Measurements from ENCODE around the gene CR1L. TPM values are rescaled to one million over a fixed set of nuclear protein-coding genes. Genes with fewer than 3 reads are reported as not detected.

The CR1L gene
- total RNA-seq, 1 experiment from 2014 or later = 13.7 TPM

DNA sequence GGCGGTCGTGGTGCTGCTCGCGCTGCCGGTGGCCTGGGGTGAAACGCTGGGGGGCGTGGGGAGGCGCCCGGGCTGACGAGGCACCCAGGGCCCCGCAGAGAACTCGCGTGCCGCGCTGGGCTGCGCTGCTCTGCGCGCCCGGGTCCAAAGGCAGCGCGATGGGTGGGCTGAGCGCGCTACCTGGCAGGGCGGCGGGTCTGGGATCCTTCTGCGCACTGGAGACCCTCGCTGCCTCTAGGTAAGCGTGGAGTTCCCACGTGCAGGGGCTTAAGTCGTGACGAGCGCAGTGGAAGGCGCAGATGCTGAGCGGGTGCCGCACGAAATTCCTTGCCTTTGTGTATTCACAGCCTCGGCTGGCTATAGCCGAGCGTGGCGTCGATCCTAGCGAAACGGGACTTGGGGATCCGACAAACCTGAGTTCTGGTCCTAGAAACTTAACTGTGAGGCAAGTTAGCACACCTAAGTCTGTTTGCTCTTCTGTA is 24.6 kb downstream of the CR1L start:
- ChIA-PET POLR2A (no interaction called here), CTCF (interaction anchor here (0.8 kb wide), 1 partner anchor 49 kb away, joined by 3 read pairs; no protein-coding TSS in a partner anchor)
- Mint-ChIP-seq H3K4me1 (peaks cover 40% of the 10 kb centered on the region), H3K36me3 (peaks cover 26% of the 10 kb centered on the region), H3K9me3 (peaks cover 24% of the 10 kb centered on the region), H3K4me3 (peak overlapping the region; percentile 63), H3K27me3 (ENCODE audit: low read depth) (peaks cover 25% of the 10 kb centered on the region), H3K27ac (no peak overlapping the region)
- DNase-seq (ENCODE audit: low spot score) (peak; percentile 17), ATAC-seq (peak; percentile 37)
- TF ChIP-seq, protein P1, sequence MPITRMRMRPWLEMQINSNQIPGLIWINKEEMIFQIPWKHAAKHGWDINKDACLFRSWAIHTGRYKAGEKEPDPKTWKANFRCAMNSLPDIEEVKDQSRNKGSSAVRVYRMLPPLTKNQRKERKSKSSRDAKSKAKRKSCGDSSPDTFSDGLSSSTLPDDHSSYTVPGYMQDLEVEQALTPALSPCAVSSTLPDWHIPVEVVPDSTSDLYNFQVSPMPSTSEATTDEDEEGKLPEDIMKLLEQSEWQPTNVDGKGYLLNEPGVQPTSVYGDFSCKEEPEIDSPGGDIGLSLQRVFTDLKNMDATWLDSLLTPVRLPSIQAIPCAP (CRISPR knock-in tag; IDR thresholded peaks at IDR 0.05) = no peak
- TF ChIP-seq NR1H2 (CRISPR knock-in tag; IDR thresholded peaks at IDR 0.05) (no peak), ZNF423 (CRISPR knock-in tag; IDR thresholded peaks at IDR 0.05) (no peak), ESRRA (CRISPR knock-in tag; IDR thresholded peaks at IDR 0.05; ENCODE audit: borderline replicate concordance) (no peak)
- TF ChIP-seq, protein P2, sequence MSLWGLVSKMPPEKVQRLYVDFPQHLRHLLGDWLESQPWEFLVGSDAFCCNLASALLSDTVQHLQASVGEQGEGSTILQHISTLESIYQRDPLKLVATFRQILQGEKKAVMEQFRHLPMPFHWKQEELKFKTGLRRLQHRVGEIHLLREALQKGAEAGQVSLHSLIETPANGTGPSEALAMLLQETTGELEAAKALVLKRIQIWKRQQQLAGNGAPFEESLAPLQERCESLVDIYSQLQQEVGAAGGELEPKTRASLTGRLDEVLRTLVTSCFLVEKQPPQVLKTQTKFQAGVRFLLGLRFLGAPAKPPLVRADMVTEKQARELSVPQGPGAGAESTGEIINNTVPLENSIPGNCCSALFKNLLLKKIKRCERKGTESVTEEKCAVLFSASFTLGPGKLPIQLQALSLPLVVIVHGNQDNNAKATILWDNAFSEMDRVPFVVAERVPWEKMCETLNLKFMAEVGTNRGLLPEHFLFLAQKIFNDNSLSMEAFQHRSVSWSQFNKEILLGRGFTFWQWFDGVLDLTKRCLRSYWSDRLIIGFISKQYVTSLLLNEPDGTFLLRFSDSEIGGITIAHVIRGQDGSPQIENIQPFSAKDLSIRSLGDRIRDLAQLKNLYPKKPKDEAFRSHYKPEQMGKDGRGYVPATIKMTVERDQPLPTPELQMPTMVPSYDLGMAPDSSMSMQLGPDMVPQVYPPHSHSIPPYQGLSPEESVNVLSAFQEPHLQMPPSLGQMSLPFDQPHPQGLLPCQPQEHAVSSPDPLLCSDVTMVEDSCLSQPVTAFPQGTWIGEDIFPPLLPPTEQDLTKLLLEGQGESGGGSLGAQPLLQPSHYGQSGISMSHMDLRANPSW (CRISPR knock-in tag; conservative IDR thresholded peaks at IDR 0.05; ENCODE audit: low read depth) = no peak
- TF ChIP-seq, protein P3, sequence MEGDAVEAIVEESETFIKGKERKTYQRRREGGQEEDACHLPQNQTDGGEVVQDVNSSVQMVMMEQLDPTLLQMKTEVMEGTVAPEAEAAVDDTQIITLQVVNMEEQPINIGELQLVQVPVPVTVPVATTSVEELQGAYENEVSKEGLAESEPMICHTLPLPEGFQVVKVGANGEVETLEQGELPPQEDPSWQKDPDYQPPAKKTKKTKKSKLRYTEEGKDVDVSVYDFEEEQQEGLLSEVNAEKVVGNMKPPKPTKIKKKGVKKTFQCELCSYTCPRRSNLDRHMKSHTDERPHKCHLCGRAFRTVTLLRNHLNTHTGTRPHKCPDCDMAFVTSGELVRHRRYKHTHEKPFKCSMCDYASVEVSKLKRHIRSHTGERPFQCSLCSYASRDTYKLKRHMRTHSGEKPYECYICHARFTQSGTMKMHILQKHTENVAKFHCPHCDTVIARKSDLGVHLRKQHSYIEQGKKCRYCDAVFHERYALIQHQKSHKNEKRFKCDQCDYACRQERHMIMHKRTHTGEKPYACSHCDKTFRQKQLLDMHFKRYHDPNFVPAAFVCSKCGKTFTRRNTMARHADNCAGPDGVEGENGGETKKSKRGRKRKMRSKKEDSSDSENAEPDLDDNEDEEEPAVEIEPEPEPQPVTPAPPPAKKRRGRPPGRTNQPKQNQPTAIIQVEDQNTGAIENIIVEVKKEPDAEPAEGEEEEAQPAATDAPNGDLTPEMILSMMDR (IDR thresholded peaks at IDR 0.05) = no peak
- TF ChIP-seq, protein P4, sequence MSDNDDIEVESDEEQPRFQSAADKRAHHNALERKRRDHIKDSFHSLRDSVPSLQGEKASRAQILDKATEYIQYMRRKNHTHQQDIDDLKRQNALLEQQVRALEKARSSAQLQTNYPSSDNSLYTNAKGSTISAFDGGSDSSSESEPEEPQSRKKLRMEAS (CRISPR knock-in tag; IDR thresholded peaks at IDR 0.05) = no peak

DNA sequence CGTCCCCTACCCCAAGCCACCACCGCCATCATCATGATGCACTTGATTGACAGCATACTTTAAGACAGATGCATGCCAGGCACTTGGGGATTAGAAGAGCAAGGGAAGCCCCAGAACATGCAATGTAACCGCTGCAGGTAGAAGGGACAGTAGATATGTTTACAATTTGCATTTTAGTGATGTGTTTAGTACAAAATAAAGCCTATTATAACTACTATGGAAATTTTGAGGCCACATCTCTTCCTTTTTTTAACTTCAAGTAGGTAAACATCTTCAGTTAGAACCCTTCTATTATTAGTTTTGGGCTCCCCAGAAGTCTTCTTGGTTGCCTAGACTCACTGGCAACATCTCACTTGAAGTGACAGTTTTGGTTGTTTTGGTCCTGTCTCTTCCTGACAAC is 25.3 kb downstream of the CR1L start:
- H3K36me3 Mint-ChIP-seq = peaks cover 22% of the 10 kb centered on the region
- H3K4me3 Mint-ChIP-seq = peak overlapping the region; percentile 63
- peaks cover 40% of the 10 kb centered on the region for H3K4me1 Mint-ChIP-seq
- ChIA-PET CTCF (interaction anchor here (3.5 kb wide), 1 partner anchor 29 kb away, joined by 10 read pairs; no protein-coding TSS in a partner anchor), POLR2A (no interaction called here)
- TF ChIP-seq ZNF317 (CRISPR knock-in tag; IDR thresholded peaks at IDR 0.05; ENCODE audit: borderline replicate concordance, low read depth) (no peak), TP53 (CRISPR knock-in tag; IDR thresholded peaks at IDR 0.05) (no peak), IRF2 (CRISPR knock-in tag; IDR thresholded peaks at IDR 0.05; ENCODE audit: borderline replicate concordance, low read depth) (no peak)
- TF ChIP-seq, protein P5, sequence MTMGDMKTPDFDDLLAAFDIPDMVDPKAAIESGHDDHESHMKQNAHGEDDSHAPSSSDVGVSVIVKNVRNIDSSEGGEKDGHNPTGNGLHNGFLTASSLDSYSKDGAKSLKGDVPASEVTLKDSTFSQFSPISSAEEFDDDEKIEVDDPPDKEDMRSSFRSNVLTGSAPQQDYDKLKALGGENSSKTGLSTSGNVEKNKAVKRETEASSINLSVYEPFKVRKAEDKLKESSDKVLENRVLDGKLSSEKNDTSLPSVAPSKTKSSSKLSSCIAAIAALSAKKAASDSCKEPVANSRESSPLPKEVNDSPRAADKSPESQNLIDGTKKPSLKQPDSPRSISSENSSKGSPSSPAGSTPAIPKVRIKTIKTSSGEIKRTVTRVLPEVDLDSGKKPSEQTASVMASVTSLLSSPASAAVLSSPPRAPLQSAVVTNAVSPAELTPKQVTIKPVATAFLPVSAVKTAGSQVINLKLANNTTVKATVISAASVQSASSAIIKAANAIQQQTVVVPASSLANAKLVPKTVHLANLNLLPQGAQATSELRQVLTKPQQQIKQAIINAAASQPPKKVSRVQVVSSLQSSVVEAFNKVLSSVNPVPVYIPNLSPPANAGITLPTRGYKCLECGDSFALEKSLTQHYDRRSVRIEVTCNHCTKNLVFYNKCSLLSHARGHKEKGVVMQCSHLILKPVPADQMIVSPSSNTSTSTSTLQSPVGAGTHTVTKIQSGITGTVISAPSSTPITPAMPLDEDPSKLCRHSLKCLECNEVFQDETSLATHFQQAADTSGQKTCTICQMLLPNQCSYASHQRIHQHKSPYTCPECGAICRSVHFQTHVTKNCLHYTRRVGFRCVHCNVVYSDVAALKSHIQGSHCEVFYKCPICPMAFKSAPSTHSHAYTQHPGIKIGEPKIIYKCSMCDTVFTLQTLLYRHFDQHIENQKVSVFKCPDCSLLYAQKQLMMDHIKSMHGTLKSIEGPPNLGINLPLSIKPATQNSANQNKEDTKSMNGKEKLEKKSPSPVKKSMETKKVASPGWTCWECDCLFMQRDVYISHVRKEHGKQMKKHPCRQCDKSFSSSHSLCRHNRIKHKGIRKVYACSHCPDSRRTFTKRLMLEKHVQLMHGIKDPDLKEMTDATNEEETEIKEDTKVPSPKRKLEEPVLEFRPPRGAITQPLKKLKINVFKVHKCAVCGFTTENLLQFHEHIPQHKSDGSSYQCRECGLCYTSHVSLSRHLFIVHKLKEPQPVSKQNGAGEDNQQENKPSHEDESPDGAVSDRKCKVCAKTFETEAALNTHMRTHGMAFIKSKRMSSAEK (CRISPR knock-in tag; IDR thresholded peaks at IDR 0.05; ENCODE audit: borderline replicate concordance) = no peak
- TF ChIP-seq, protein P2 (CRISPR knock-in tag; conservative IDR thresholded peaks at IDR 0.05; ENCODE audit: low read depth) = no peak
- TF ChIP-seq, protein P6, sequence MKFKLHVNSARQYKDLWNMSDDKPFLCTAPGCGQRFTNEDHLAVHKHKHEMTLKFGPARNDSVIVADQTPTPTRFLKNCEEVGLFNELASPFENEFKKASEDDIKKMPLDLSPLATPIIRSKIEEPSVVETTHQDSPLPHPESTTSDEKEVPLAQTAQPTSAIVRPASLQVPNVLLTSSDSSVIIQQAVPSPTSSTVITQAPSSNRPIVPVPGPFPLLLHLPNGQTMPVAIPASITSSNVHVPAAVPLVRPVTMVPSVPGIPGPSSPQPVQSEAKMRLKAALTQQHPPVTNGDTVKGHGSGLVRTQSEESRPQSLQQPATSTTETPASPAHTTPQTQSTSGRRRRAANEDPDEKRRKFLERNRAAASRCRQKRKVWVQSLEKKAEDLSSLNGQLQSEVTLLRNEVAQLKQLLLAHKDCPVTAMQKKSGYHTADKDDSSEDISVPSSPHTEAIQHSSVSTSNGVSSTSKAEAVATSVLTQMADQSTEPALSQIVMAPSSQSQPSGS (CRISPR knock-in tag; IDR thresholded peaks at IDR 0.05; ENCODE audit: borderline replicate concordance, low read depth) = no peak
- no peak for DNase-seq (ENCODE audit: low spot score)
- H3K9me3 Mint-ChIP-seq = peaks cover 21% of the 10 kb centered on the region
- H3K27ac Mint-ChIP-seq = no peak overlapping the region
- H3K27me3 Mint-ChIP-seq (ENCODE audit: low read depth) = peaks cover 25% of the 10 kb centered on the region
- no peak for ATAC-seq

Measured in WTC11 (cell line).